Nucleus accumbens (tissue), 56 donors: ENCODE data around the gene KATNB1.
"Not testable (repeated sequence)": the region's sequence is repeated elsewhere in the genome, so short reads cannot be mapped to it uniquely, and the experiment has no call there.

ENCODE experiments used
- DNase-seq, 56 donors: peaks; one replicate each; lab custom pipeline; 2025; lab: John Stamatoyannopoulos, UW

The KATNB1 gene

GRCh38 chr16:57740423-57741071, 5.0 kb downstream of the KATNB1 start:
- no peak for DNase-seq

- DNase-seq: no peak
These were observed 6.2 kb downstream of the KATNB1 start for GRCh38 chr16:57741660-57742191.

GRCh38 chr16:57742543-57742942, 7.0 kb downstream of the KATNB1 start:
- DNase-seq: no peak

GRCh38 chr16:57743458-57743857, 7.9 kb downstream of the KATNB1 start:
- DNase-seq: no peak

GRCh38 chr16:57743886-57744641, 8.5 kb downstream of the KATNB1 start:
- no peak for DNase-seq

- DNase-seq: no peak
These were observed 9.0 kb downstream of the KATNB1 start for GRCh38 chr16:57744642-57744903.

GRCh38 chr16:57745768-57746167, 10.2 kb downstream of the KATNB1 start:
- DNase-seq: no peak

- DNase-seq: not testable (repeated sequence)
These were observed 10.7 kb downstream of the KATNB1 start for GRCh38 chr16:57746316-57746715.

GRCh38 chr16:57747091-57747490, 11.5 kb downstream of the KATNB1 start:
- DNase-seq: no peak

GRCh38 chr16:57747496-57747895, 11.9 kb downstream of the KATNB1 start:
- no peak for DNase-seq

GRCh38 chr16:57747996-57748395, 12.4 kb downstream of the KATNB1 start:
- no peak for DNase-seq

- DNase-seq: no peak
These were observed 13.0 kb downstream of the KATNB1 start for GRCh38 chr16:57748596-57748995.

- DNase-seq: no peak
These were observed 13.6 kb downstream of the KATNB1 start for GRCh38 chr16:57749101-57749692.

- no peak for DNase-seq
These were observed 14.4 kb downstream of the KATNB1 start for GRCh38 chr16:57749856-57750452.

GRCh38 chr16:57750796-57751538, 15.4 kb downstream of the KATNB1 start:
- DNase-seq: no peak

- no peak for DNase-seq
These were observed 16.1 kb downstream of the KATNB1 start for GRCh38 chr16:57751539-57752202.

GRCh38 chr16:57752203-57752580, 16.6 kb downstream of the KATNB1 start:
- no peak for DNase-seq

- DNase-seq: no peak
These were observed 17.2 kb downstream of the KATNB1 start for GRCh38 chr16:57752581-57753447.
